ENCODE results near the gene MYO5B. TPM values are rescaled to one million over a fixed set of nuclear protein-coding genes. Genes with fewer than 3 reads are reported as not detected.

The MYO5B gene
- polyA plus RNA-seq, 1 donor from 2014 or later: 0.42 TPM

GRCh38 chr18:49856496-49856895 lies 338.5 kb downstream of the MYO5B start:
- H3K9ac ChIP-seq (ENCODE audit: low read length): no peak overlapping the region

DNA sequence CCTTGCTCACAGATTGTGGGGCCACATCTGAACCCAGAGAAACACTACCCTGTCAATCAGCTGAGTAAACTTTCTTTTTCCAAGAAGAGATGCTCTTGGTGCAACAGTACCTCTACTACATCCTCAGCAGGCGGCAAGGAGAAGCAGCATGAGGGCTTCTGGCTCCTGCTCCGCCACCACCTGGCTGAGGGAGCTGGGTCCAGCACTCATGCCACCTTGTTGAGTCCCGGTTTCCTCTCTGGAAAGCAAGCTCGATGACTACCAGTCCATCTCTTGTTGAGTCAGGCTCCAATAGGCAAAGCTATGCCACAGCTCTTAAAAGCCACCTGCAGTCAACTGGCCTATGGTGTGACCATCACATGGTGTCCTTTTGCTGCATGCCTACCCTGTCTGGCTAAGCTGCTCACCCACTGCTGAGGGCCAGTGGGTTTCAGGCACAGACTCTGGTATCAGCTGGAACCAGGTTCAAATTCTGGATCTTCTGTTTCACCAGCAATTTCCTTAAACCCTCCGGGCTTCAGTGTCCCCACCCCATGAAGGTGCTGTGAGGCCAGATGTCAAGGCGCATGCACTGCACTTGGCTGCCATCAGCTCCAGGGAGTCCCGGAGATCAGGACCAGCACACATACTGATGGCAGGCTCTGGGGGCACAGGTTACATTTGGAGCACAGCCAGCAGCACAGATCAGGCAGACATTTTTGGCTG lies 339.1 kb downstream of the MYO5B start:
- Histone ChIP-seq H3K9ac (ENCODE audit: low read length) (no peak overlapping the region), H3F3A (ENCODE audit: insufficient read depth, low read length, poor library complexity, severe bottlenecking) (no peaks in the 10 kb centered on the region), H3K79me2 (replicated peaks; ENCODE audit: insufficient read depth, low read length) (no peaks in the 10 kb centered on the region), H3K4me2 (ENCODE audit: low read length) (no peak overlapping the region), H4K20me1 (ENCODE audit: insufficient read depth) (no peaks in the 10 kb centered on the region), H3K27ac (ENCODE audit: low read length) (no peak overlapping the region), H3K9me2 (ENCODE audit: insufficient read depth, low read length) (no peaks in the 10 kb centered on the region), H2AFZ (ENCODE audit: low read depth, low read length) (no peak overlapping the region), H3K27me3 (ENCODE audit: insufficient read depth, low read depth, low read length) (no peaks in the 10 kb centered on the region), H3K4me3 (ENCODE audit: low read length) (no peak overlapping the region), H3K36me3 (ENCODE audit: insufficient read depth, low read length) (no peaks in the 10 kb centered on the region), H3K9me3 (ENCODE audit: low read length) (no peaks in the 10 kb centered on the region)
- no peak for TF ChIP-seq MXI1 (conservative IDR thresholded peaks at IDR 0.05; ENCODE audit: poor library complexity, severe bottlenecking)
- no peak for TF ChIP-seq EP300 (conservative IDR thresholded peaks at IDR 0.05; ENCODE audit: poor library complexity, severe bottlenecking)
- TF ChIP-seq EZH2 (IDR thresholded peaks at IDR 0.05; ENCODE audit: borderline replicate concordance, insufficient read depth, low read length, poor library complexity, severe bottlenecking): no peak
- TF ChIP-seq RAD21 (conservative IDR thresholded peaks at IDR 0.05): no peak
- no peak for TF ChIP-seq SMC3 (conservative IDR thresholded peaks at IDR 0.05; ENCODE audit: poor library complexity)
- TF ChIP-seq, protein P1, sequence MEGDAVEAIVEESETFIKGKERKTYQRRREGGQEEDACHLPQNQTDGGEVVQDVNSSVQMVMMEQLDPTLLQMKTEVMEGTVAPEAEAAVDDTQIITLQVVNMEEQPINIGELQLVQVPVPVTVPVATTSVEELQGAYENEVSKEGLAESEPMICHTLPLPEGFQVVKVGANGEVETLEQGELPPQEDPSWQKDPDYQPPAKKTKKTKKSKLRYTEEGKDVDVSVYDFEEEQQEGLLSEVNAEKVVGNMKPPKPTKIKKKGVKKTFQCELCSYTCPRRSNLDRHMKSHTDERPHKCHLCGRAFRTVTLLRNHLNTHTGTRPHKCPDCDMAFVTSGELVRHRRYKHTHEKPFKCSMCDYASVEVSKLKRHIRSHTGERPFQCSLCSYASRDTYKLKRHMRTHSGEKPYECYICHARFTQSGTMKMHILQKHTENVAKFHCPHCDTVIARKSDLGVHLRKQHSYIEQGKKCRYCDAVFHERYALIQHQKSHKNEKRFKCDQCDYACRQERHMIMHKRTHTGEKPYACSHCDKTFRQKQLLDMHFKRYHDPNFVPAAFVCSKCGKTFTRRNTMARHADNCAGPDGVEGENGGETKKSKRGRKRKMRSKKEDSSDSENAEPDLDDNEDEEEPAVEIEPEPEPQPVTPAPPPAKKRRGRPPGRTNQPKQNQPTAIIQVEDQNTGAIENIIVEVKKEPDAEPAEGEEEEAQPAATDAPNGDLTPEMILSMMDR (IDR thresholded peaks at IDR 0.05; ENCODE audit: poor library complexity, severe bottlenecking): no peak
- TF ChIP-seq POLR2AphosphoS5 (IDR thresholded peaks at IDR 0.05): no peak
- no peak for TF ChIP-seq REST (IDR thresholded peaks at IDR 0.05; ENCODE audit: borderline replicate concordance)
- TF ChIP-seq TAF1 (IDR thresholded peaks at IDR 0.05; ENCODE audit: low read depth): no peak

More at GRCh38 chr18:49856496-49856895, 338.5 kb downstream of the MYO5B start:
- TF ChIP-seq EP300 (conservative IDR thresholded peaks at IDR 0.05; ENCODE audit: poor library complexity, severe bottlenecking) (no peak), MXI1 (conservative IDR thresholded peaks at IDR 0.05; ENCODE audit: poor library complexity, severe bottlenecking) (no peak), TAF1 (IDR thresholded peaks at IDR 0.05; ENCODE audit: low read depth) (no peak), RAD21 (conservative IDR thresholded peaks at IDR 0.05) (no peak), REST (IDR thresholded peaks at IDR 0.05; ENCODE audit: borderline replicate concordance) (no peak)
- no peaks in the 10 kb centered on the region for H4K20me1 ChIP-seq (ENCODE audit: insufficient read depth)
- H3K9me3 ChIP-seq (ENCODE audit: low read length): no peaks in the 10 kb centered on the region
- no peaks in the 10 kb centered on the region for H3F3A ChIP-seq (ENCODE audit: insufficient read depth, low read length, poor library complexity, severe bottlenecking)
- no peaks in the 10 kb centered on the region for H3K79me2 ChIP-seq (replicated peaks; ENCODE audit: insufficient read depth, low read length)
- H3K9me2 ChIP-seq (ENCODE audit: insufficient read depth, low read length): no peaks in the 10 kb centered on the region
- no peaks in the 10 kb centered on the region for H3K36me3 ChIP-seq (ENCODE audit: insufficient read depth, low read length)
- H3K4me3 ChIP-seq (ENCODE audit: low read length): no peak overlapping the region
- no peak overlapping the region for H3K4me2 ChIP-seq (ENCODE audit: low read length)
- no peak overlapping the region for H2AFZ ChIP-seq (ENCODE audit: low read depth, low read length)
- no peak overlapping the region for H3K27ac ChIP-seq (ENCODE audit: low read length)
- no peaks in the 10 kb centered on the region for H3K27me3 ChIP-seq (ENCODE audit: insufficient read depth, low read depth, low read length)
